GM15510 (cell line): ENCODE measurements around the gene WDR83.
A peak's percentile ranks its signal among the peaks of the same experiment; 100 is the strongest.

Experiments used
- POLR2A ChIP-seq: IDR thresholded peaks from 3 replicates; pipeline ENCODE4 v1.6.1; 2011; ENCODE audit warnings: borderline replicate concordance; ENCODE audit not compliant: insufficient read length; ENCODE audit errors: extremely low read depth

The WDR83 gene

GRCh38 chr19:12669270-12670158 lies 2.9 kb downstream of the WDR83 start:
- peak; percentile 57 for TF ChIP-seq POLR2A

- TF ChIP-seq POLR2A = no peak
Observed at GRCh38 chr19:12670159-12670928, 3.7 kb downstream of the WDR83 start.

- no peak for TF ChIP-seq POLR2A
Observed at GRCh38 chr19:12672744-12673143, 6.1 kb downstream of the WDR83 start.

- TF ChIP-seq POLR2A = no peak
Observed at GRCh38 chr19:12675399-12675798, 8.8 kb downstream of the WDR83 start.

GRCh38 chr19:12675940-12676339 lies 9.3 kb downstream of the WDR83 start:
- no peak for TF ChIP-seq POLR2A

GRCh38 chr19:12676384-12676792 lies 9.8 kb downstream of the WDR83 start:
- TF ChIP-seq POLR2A = no peak

GRCh38 chr19:12676928-12677327 lies 10.3 kb downstream of the WDR83 start:
- TF ChIP-seq POLR2A = no peak

GRCh38 chr19:12680034-12680433 lies 13.4 kb downstream of the WDR83 start:
- TF ChIP-seq POLR2A = no peak

GRCh38 chr19:12681074-12681987 lies 14.7 kb downstream of the WDR83 start, which contains the start of gene DHPS:
Gene DHPS, minus strand, starts transcription at chr19:12681880. Its CDS starts 114 bp downstream, at chr19:12681766.
- peak; percentile 61 for TF ChIP-seq POLR2A

GRCh38 chr19:12685831-12686230 lies 19.2 kb downstream of the WDR83 start:
- no peak for TF ChIP-seq POLR2A

GRCh38 chr19:12687496-12688196 lies 21.0 kb downstream of the WDR83 start, which contains the start of gene GNG14:
Gene GNG14, plus strand, starts transcription at chr19:12687998. Its CDS starts 51 bp downstream, at chr19:12688049.
- TF ChIP-seq POLR2A = no peak

GRCh38 chr19:12689012-12689411 lies 22.4 kb downstream of the WDR83 start:
- TF ChIP-seq POLR2A = no peak

- no peak for TF ChIP-seq POLR2A
Observed at GRCh38 chr19:12689581-12690216, 23.1 kb downstream of the WDR83 start.
